H1 (cell line): ENCODE data around the gene HECTD4. TPM values are rescaled to one million over a fixed set of nuclear protein-coding genes. Genes with fewer than 3 reads are reported as not detected.

Source experiments
- CTCF ChIA-PET: fragments of 300-600 bp; sonication (Branson Sonifier 250); formaldehyde crosslinking; loops from one replicate; lab custom pipeline; 2021; ENCODE audit not compliant: partially characterized antibody; lab: Charles Lee
- POLR2A ChIA-PET: fragments of 300-600 bp; sonication (Branson Sonifier 250); formaldehyde crosslinking; loops from one replicate; lab custom pipeline; 2021; ENCODE audit warnings: inconsistent platforms; ENCODE audit not compliant: partially characterized antibody; lab: Charles Lee
- DNase-seq, 2 experiments: peaks; one replicate each; pipeline versions ENCODE4 v3.0.0 to v3.0.0-alpha.2; 2010 to 2022; ENCODE audit warnings: low spot score in 2 of 2, low read depth in 1 of 2, mixed read lengths in 1 of 2
- FAIRE-seq: peaks from 2 replicates; lab custom pipeline; 2011; peaks lifted over from hg19 to GRCh38; lab: Jason Lieb, UNC
- H2AFZ ChIP-seq: 2 replicates; pipeline ENCODE4 v1.8.1; 2012; ENCODE audit warnings: low read length, inconsistent platforms
- H2AK5ac ChIP-seq: 2 replicates; pipeline ENCODE4 v1.6.1; 2013; ENCODE audit warnings: low read depth, low read length
- H2BK120ac ChIP-seq: replicated peaks from 2 replicates; pipeline ENCODE3; 2013; ENCODE audit warnings: low read depth, low read length, inconsistent platforms
- H2BK12ac ChIP-seq: 2 replicates; pipeline ENCODE4 v1.6.1; 2013; ENCODE audit warnings: low read depth, low read length
- H2BK15ac ChIP-seq: 2 replicates; pipeline ENCODE4 v1.6.1; 2013; ENCODE audit warnings: low read length
- H2BK20ac ChIP-seq: 2 replicates; pipeline ENCODE4 v1.6.1; 2013; ENCODE audit warnings: low read length
- H2BK5ac ChIP-seq: 2 replicates; pipeline ENCODE4 v1.6.1; 2013; ENCODE audit warnings: low read depth, low read length
- H3K14ac ChIP-seq: 2 replicates; pipeline ENCODE4 v1.6.1; 2013; ENCODE audit warnings: inconsistent platforms; ENCODE audit not compliant: insufficient read length
- H3K18ac ChIP-seq: 2 replicates; pipeline ENCODE4 v1.6.1; 2013; ENCODE audit warnings: low read length; ENCODE audit errors: extremely low read depth
- H3K23ac ChIP-seq: 2 replicates; pipeline ENCODE4 v1.6.1; 2013; ENCODE audit warnings: inconsistent platforms; ENCODE audit not compliant: insufficient read length
- H3K23me2 ChIP-seq: 2 replicates; pipeline ENCODE4 v1.6.1; 2013; ENCODE audit warnings: low read depth, low read length
- H3K27ac ChIP-seq: 2 replicates; pipeline ENCODE4 v1.6.1; 2011; ENCODE audit warnings: low read depth, low read length, inconsistent platforms
- H3K27me3 ChIP-seq, 4 experiments: replicated peaks in 1 of 4; 1 replicate in 1 of 4; 2 replicates in 3 of 4; pipeline versions ENCODE4 v1.6.1 to v1.8.1; 2011 to 2013; ENCODE audit warnings: low read length in 3 of 4, mild to moderate bottlenecking in 3 of 4, inconsistent platforms in 2 of 4, mixed read lengths in 2 of 4, moderate library complexity in 1 of 4; ENCODE audit not compliant: control insufficient read depth in 3 of 4, insufficient read depth in 3 of 4; ENCODE audit errors: extremely low read depth in 1 of 4
- H3K36me3 ChIP-seq, 4 experiments: 2 replicates each; pipeline versions ENCODE4 v1.6.1 to v1.8.1; 2011 to 2013; ENCODE audit warnings: mild to moderate bottlenecking in 4 of 4, low read length in 3 of 4, moderate library complexity in 2 of 4, control low read depth in 1 of 4, inconsistent platforms in 1 of 4; ENCODE audit not compliant: insufficient read depth in 4 of 4, control insufficient read depth in 2 of 4
- H3K4ac ChIP-seq: replicated peaks from 2 replicates; pipeline ENCODE3; 2013; ENCODE audit warnings: low read length, low read depth, mixed read lengths, inconsistent platforms; ENCODE audit not compliant: insufficient read length
- H3K4me1 ChIP-seq, 4 experiments: replicated peaks in 1 of 4; 1 replicate in 1 of 4; 2 replicates in 3 of 4; pipeline versions ENCODE4 v1.6.1 to v1.8.1; 2011 to 2013; ENCODE audit warnings: low read length in 3 of 4, inconsistent platforms in 2 of 4, mixed read lengths in 1 of 4; ENCODE audit not compliant: insufficient read depth in 4 of 4, control insufficient read depth in 3 of 4
- H3K4me2 ChIP-seq, 2 experiments: 2 replicates each; pipeline versions ENCODE4 v1.6.1 to v1.8.1; 2011 to 2013; ENCODE audit warnings: low read depth in 2 of 2, low read length in 2 of 2, control low read depth in 1 of 2, inconsistent platforms in 1 of 2, mild to moderate bottlenecking in 1 of 2; ENCODE audit not compliant: insufficient read depth in 1 of 2
- H3K4me3 ChIP-seq, 4 experiments: fragments of 200-600, 300-600 bp in 1 of 4; sonication (generic), shearing (Covaris generic), sonication (Bioruptor Twin) in 1 of 4; 2 replicates each; pipeline versions ENCODE4 v1.5.1 to v1.8.1; 2011 to 2016; ENCODE audit warnings: low read length in 4 of 4, low read depth in 3 of 4, control low read depth in 2 of 4, inconsistent platforms in 2 of 4, mild to moderate bottlenecking in 2 of 4, mixed read lengths in 1 of 4, moderate library complexity in 1 of 4; ENCODE audit not compliant: insufficient read depth in 2 of 4; ENCODE audit errors: extremely low read depth in 1 of 4
- H3K56ac ChIP-seq: replicated peaks from 2 replicates; pipeline ENCODE3; 2013; ENCODE audit warnings: low read depth, mild to moderate bottlenecking, mixed read lengths, low read length, inconsistent platforms; ENCODE audit not compliant: insufficient read length
- H3K79me1 ChIP-seq: 2 replicates; pipeline ENCODE4 v1.6.1; 2013; ENCODE audit warnings: low read depth, low read length, control low read depth
- H3K79me2 ChIP-seq, 2 experiments: 2 replicates each; pipeline versions ENCODE4 v1.6.1 to v1.8.1; 2012 to 2013; ENCODE audit warnings: low read length in 2 of 2, mild to moderate bottlenecking in 2 of 2, inconsistent platforms in 1 of 2; ENCODE audit not compliant: insufficient read depth in 2 of 2, control insufficient read depth in 1 of 2
- H3K9ac ChIP-seq, 4 experiments: replicated peaks in 1 of 4; 1 replicate in 1 of 4; 2 replicates in 3 of 4; pipeline versions ENCODE4 v1.6.1 to v1.8.1; 2011 to 2013; ENCODE audit warnings: low read depth in 3 of 4, low read length in 3 of 4, control low read depth in 2 of 4, mild to moderate bottlenecking in 2 of 4, moderate library complexity in 2 of 4, inconsistent platforms in 1 of 4; ENCODE audit errors: extremely low read depth in 1 of 4
- H3K9me3 ChIP-seq, 2 experiments: 2 replicates each; pipeline versions ENCODE4 v1.6.1 to v1.8.1; 2012 to 2013; ENCODE audit warnings: mild to moderate bottlenecking in 2 of 2, moderate library complexity in 2 of 2, control low read depth in 1 of 2, inconsistent platforms in 1 of 2, low read depth in 1 of 2, low read length in 1 of 2, mixed read lengths in 1 of 2; ENCODE audit not compliant: insufficient read depth in 2 of 2
- H4K20me1 ChIP-seq, 2 experiments: replicated peaks in 1 of 2; 2 replicates each; pipeline versions ENCODE3 to v1.8.1; 2011 to 2013; ENCODE audit warnings: inconsistent platforms in 2 of 2, low read length in 2 of 2, mild to moderate bottlenecking in 1 of 2; ENCODE audit not compliant: insufficient read depth in 2 of 2, control insufficient read depth in 1 of 2
- H4K5ac ChIP-seq: 2 replicates; pipeline ENCODE4 v1.6.1; 2013; ENCODE audit warnings: low read length, low read depth, mixed read lengths, inconsistent platforms; ENCODE audit not compliant: insufficient read length
- H4K8ac ChIP-seq: 2 replicates; pipeline ENCODE4 v1.8.0; 2013; ENCODE audit warnings: mild to moderate bottlenecking, moderate library complexity, low read length, inconsistent platforms; ENCODE audit not compliant: insufficient read depth; ENCODE audit errors: extremely low read depth
- H4K91ac ChIP-seq: replicated peaks from 2 replicates; pipeline ENCODE3; 2013; ENCODE audit warnings: low read length, mixed read lengths, inconsistent platforms; ENCODE audit not compliant: insufficient read length
- RXRA ChIP-seq: IDR thresholded peaks from 2 replicates; pipeline ENCODE4 v1.6.1; 2011; ENCODE audit warnings: low read depth, mild to moderate bottlenecking, low read length, moderate library complexity; ENCODE audit not compliant: insufficient read depth
- WGBS, 2 experiments: shearing (Covaris generic) in 1 of 2; methylation state at CpG; one replicate each; pipeline versions ENCODE4 v1.1.6 to v1.1.7; 2013 to 2015; ENCODE audit warnings: low lambda C conversion rate in 2 of 2, mixed read lengths in 2 of 2, inconsistent platforms in 1 of 2, low coverage in 1 of 2, missing lambda C conversion rate in 1 of 2; ENCODE audit not compliant: insufficient replicate concordance in 2 of 2, insufficient coverage in 1 of 2, insufficient read length in 1 of 2; ENCODE audit errors: extremely low coverage in 1 of 2, missing lambda C conversion rate in 1 of 2; 5-methylcytosine and 5-hydroxymethylcytosine counted together
- polyA plus RNA-seq, 7 experiments: library from polyadenylated mRNA; depleted of rRNA in 3 of 7; stranded (reverse) in 5 of 7; unstranded in 2 of 7; fragments of >200 nt in 5 of 7; fragments of 200-250 nt in 2 of 7; gene quantifications; 1 replicate in 5 of 7; 2 replicates in 1 of 7; 4 replicates in 1 of 7; pipeline versions ENCODE4 v1.2.1 to v1.2.3, GENCODE V29; 2011 to 2013; ENCODE audit warnings: missing spikeins in 2 of 7, mixed read lengths in 2 of 7
- total RNA-seq: library from RNA; stranded (reverse); fragmentation: NEBNext Ultra II Directional; extraction: Animal tissue kit (Norgen Biotek cat#: 25700); gene quantifications from 2 replicates; pipeline ENCODE4 v1.2.1, GENCODE V29; 2021

The HECTD4 gene
- total and polyA plus RNA-seq, 2 of the 8 experiments (the other 6 are each of a cell fraction or from before 2014, with no cell fraction given) = 6.5 to 33.7 TPM

DNA sequence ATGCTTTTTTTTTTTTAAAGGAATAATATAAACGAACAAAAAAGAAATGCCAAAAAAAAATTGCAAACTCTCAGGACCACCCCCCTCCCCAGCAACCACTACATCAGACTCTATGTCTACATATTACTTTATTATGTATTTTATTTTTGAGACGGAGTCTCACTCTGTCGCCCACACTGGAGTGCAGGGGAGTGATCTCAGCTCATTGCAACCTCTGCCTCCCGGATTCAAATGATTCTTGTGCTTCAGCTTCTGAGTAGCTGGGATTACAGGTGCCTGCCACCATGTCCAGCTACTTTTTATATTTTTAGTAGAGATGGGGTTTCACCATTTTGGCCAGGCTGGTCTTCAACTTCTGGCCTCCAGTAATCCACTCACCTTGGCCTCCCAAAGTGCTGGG is 22.9 kb downstream of the HECTD4 start:
- H2BK120ac ChIP-seq = no peak overlapping the region
- no peaks in the 10 kb centered on the region; the same call in 1 of the 2 replicates for H3K79me1 ChIP-seq
- H2AFZ ChIP-seq = no peak overlapping the region
- no peak overlapping the region for H3K56ac ChIP-seq
- no peak overlapping the region for H2BK12ac ChIP-seq
- POLR2A ChIA-PET = interaction anchor here (0.6 kb wide), 1 partner anchor 232 kb away, joined by 4 read pairs; no protein-coding TSS in a partner anchor
- no peak overlapping the region for H3K4ac ChIP-seq
- H2AK5ac ChIP-seq = no peak overlapping the region
- TF ChIP-seq RXRA = no peak
- TF ChIP-seq, all 59 proteins: peak for 0
- Histone ChIP-seq H3K23me2 (no peaks in the 10 kb centered on the region), H4K20me1 (no peaks in the 10 kb centered on the region), H4K5ac (no peak overlapping the region), H3K18ac (no peak overlapping the region), H3K27me3 (no peaks in the 10 kb centered on the region), H4K8ac (no peak overlapping the region), H3K4me3 (no peak overlapping the region), H3K27ac (no peak overlapping the region), H3K36me3 (no peaks in the 10 kb centered on the region), H4K91ac (no peak overlapping the region), H3K23ac (no peak overlapping the region), H3K9me3 (no peaks in the 10 kb centered on the region), H3K79me2 (peaks cover 0 to 18% of the 10 kb centered on the region in 2 experiments; a peak in 2 of 4 replicates), H3K4me2 (no peak overlapping the region), H3K4me1 (no peaks in the 10 kb centered on the region), H2BK5ac (no peak overlapping the region), H2BK20ac (no peak overlapping the region), H3K14ac (no peak overlapping the region), H3K9ac (no peak overlapping the region), H2BK15ac (no peak overlapping the region)
- WGBS, 2 experiments = 88% methylated on average over 4 of the region's 4 CpGs; no CpG with 5 or more reads in 1 of the 2 experiments
- DNase-seq (no peak), FAIRE-seq (no peak)
- CTCF ChIA-PET = interaction anchor here (0.6 to 1.3 kb wide), 3 partner anchors 12 to 51 kb away, joined by 3 to 6 read pairs (median 3); no protein-coding TSS in a partner anchor
